ENCODE results near the gene PRKAG3. TPM values are rescaled to one million over a fixed set of nuclear protein-coding genes. Genes with fewer than 3 reads are reported as not detected.
"Not testable (repeated sequence)": the region's sequence is repeated elsewhere in the genome, so short reads cannot be mapped to it uniquely, and the experiment has no call there.

The PRKAG3 gene
- total RNA-seq, 1 donor from 2014 or later = not detected

- no peak for DNase-seq (ENCODE audit: extremely low read depth, low read depth, low spot score)
Observed at GRCh38 chr2:218788529-218789255, 42.9 kb downstream of the PRKAG3 start.

- DNase-seq (ENCODE audit: extremely low read depth, low read depth, low spot score) = no peak
Observed at GRCh38 chr2:218786133-218786532, 45.5 kb downstream of the PRKAG3 start.

GRCh38 chr2:218785103-218785502, 46.5 kb downstream of the PRKAG3 start:
- no peak for DNase-seq (ENCODE audit: extremely low read depth, low read depth, low spot score)

- no peak for DNase-seq (ENCODE audit: extremely low read depth, low read depth, low spot score)
Observed at GRCh38 chr2:218783688-218784087, 47.9 kb downstream of the PRKAG3 start.

- DNase-seq (ENCODE audit: extremely low read depth, low read depth, low spot score) = no peak
Observed at GRCh38 chr2:218782528-218782844, 49.1 kb downstream of the PRKAG3 start.

GRCh38 chr2:218781691-218782527, 49.7 kb downstream of the PRKAG3 start, which contains the start of gene CYP27A1:
Gene CYP27A1 (plus strand): TSS chr2:218782147. CDS start chr2:218782183, 36 bp downstream.
- DNase-seq (ENCODE audit: extremely low read depth, low read depth, low spot score) = no peak

- DNase-seq (ENCODE audit: extremely low read depth, low read depth, low spot score) = no peak
Observed at GRCh38 chr2:218780851-218781690, 50.5 kb downstream of the PRKAG3 start.

GRCh38 chr2:218780046-218780445, 51.6 kb downstream of the PRKAG3 start:
- DNase-seq (ENCODE audit: extremely low read depth, low read depth, low spot score) = no peak

- DNase-seq (ENCODE audit: extremely low read depth, low read depth, low spot score) = no peak
Observed at GRCh38 chr2:218777276-218777990, 54.2 kb downstream of the PRKAG3 start.

GRCh38 chr2:218776488-218776887, 55.1 kb downstream of the PRKAG3 start:
- DNase-seq (ENCODE audit: extremely low read depth, low read depth, low spot score) = no peak

GRCh38 chr2:218773881-218774280, 57.7 kb downstream of the PRKAG3 start:
- no peak for DNase-seq (ENCODE audit: extremely low read depth, low read depth, low spot score)

- not testable (repeated sequence) for DNase-seq (ENCODE audit: extremely low read depth, low read depth, low spot score)
Observed at GRCh38 chr2:218772759-218773158, 58.8 kb downstream of the PRKAG3 start.

Other genes starting within 250 kb of the PRKAG3 start
- 0.05 and 0.93 TPM in 2 replicates for gene PLCD4, start 223.9 kb downstream of the PRKAG3 start, total RNA-seq
- gene ZNF142, start 172.2 kb downstream of the PRKAG3 start, total RNA-seq = 22.4 and 28.7 TPM in 2 replicates
- 30.9 and 37.6 TPM in 2 replicates for gene BCS1L, start 172.1 kb downstream of the PRKAG3 start, total RNA-seq
- gene RNF25, start 159.8 kb downstream of the PRKAG3 start, total RNA-seq = 24.0 and 25.9 TPM in 2 replicates
- 26.3 and 27.6 TPM in 2 replicates for gene STK36, start 159.7 kb downstream of the PRKAG3 start, total RNA-seq
- 14.8 and 21.1 TPM in 2 replicates for gene TTLL4, start 121.0 kb downstream of the PRKAG3 start, total RNA-seq
- 15.8 and 24.0 TPM in 2 replicates for gene CYP27A1, start 49.7 kb downstream of the PRKAG3 start, total RNA-seq
- not detected in 2 replicates for gene WNT6, start 28.0 kb upstream of the PRKAG3 start, total RNA-seq
- not detected in 2 replicates for gene WNT10A, start 49.0 kb upstream of the PRKAG3 start, total RNA-seq
- not detected in 2 replicates for gene CDK5R2, start 127.9 kb upstream of the PRKAG3 start, total RNA-seq
- gene FEV, start 153.4 kb upstream of the PRKAG3 start, total RNA-seq = not detected in 2 replicates
- not detected in 2 replicates for gene CRYBA2, start 161.6 kb upstream of the PRKAG3 start, total RNA-seq
- not detected in 2 replicates for gene CFAP65, start 209.7 kb upstream of the PRKAG3 start, total RNA-seq
- gene IHH, start 229.1 kb upstream of the PRKAG3 start, total RNA-seq = not detected in 2 replicates